Endodermal cell (in vitro differentiated cells): Measurements from ENCODE around the gene UCKL1. TPM values are rescaled to one million over a fixed set of nuclear protein-coding genes. Genes with fewer than 3 reads are reported as not detected.

ENCODE experiments used
- DNase-seq: peaks from one replicate; pipeline ENCODE4 v3.0.0-alpha.2; 2017
- H3K27ac ChIP-seq: 2 replicates; pipeline ENCODE4 v1.5.1; 2013; ENCODE audit warnings: mild to moderate bottlenecking, low read depth, low read length, moderate library complexity
- H3K27me3 ChIP-seq: 2 replicates; pipeline ENCODE4 v1.6.1; 2013; ENCODE audit warnings: mild to moderate bottlenecking, low read length, moderate library complexity; ENCODE audit not compliant: insufficient read depth, control insufficient read depth, poor library complexity, severe bottlenecking
- H3K36me3 ChIP-seq: 2 replicates; pipeline ENCODE4 v1.7.0; 2013; ENCODE audit warnings: mild to moderate bottlenecking, low read length, moderate library complexity; ENCODE audit not compliant: control insufficient read depth, insufficient read depth
- H3K4me1 ChIP-seq: one replicate; pipeline ENCODE4 v1.7.0; 2013; ENCODE audit warnings: low read length; ENCODE audit not compliant: control insufficient read depth, insufficient read depth
- H3K4me3 ChIP-seq: 2 replicates; pipeline ENCODE4 v1.5.1; 2013; ENCODE audit warnings: mild to moderate bottlenecking, low read length, moderate library complexity
- H3K9ac ChIP-seq: 2 replicates; pipeline ENCODE4 v1.6.1; 2013; ENCODE audit warnings: mild to moderate bottlenecking, low read length, moderate library complexity; ENCODE audit not compliant: poor library complexity, severe bottlenecking; ENCODE audit errors: extremely low read depth
- H3K9me3 ChIP-seq: 2 replicates; pipeline ENCODE4 v1.6.1; 2013; ENCODE audit warnings: mild to moderate bottlenecking, low read length, moderate library complexity; ENCODE audit not compliant: control insufficient read depth
- H3K27ac Mint-ChIP-seq: 2 replicates; pipeline ENCODE4 v1.8.0; 2020; ENCODE audit warnings: mixed read lengths
- H3K27me3 Mint-ChIP-seq: 2 replicates; pipeline ENCODE4 v1.8.0; 2021; ENCODE audit warnings: mild to moderate bottlenecking, mixed read lengths; ENCODE audit not compliant: insufficient read depth
- H3K36me3 Mint-ChIP-seq: 2 replicates; pipeline ENCODE4 v1.8.0; 2020; ENCODE audit warnings: low read depth, mixed read lengths
- H3K4me1 Mint-ChIP-seq: 2 replicates; pipeline ENCODE4 v1.8.0; 2020; ENCODE audit warnings: mixed read lengths
- H3K4me3 Mint-ChIP-seq: 2 replicates; pipeline ENCODE4 v1.8.0; 2020; ENCODE audit warnings: mild to moderate bottlenecking, moderate library complexity, mixed read lengths
- H3K9me3 Mint-ChIP-seq: 2 replicates; pipeline ENCODE4 v1.8.0; 2020; ENCODE audit warnings: mild to moderate bottlenecking, mixed read lengths
- WGBS, 2 experiments: methylation state at CpG; one replicate each; pipeline versions ENCODE4 v1.1.5 to v1.1.7; 2013; ENCODE audit warnings: missing lambda C conversion rate in 2 of 2, mixed read lengths in 1 of 2; ENCODE audit not compliant: insufficient coverage in 1 of 2, insufficient read length in 1 of 2; 5-methylcytosine and 5-hydroxymethylcytosine counted together
- total RNA-seq, 2 donors: library from RNA; stranded (reverse); fragmentation: NEBNext Ultra II Directional in 1 of 2; extraction: Animal tissue kit (Norgen Biotek cat#: 25700) in 1 of 2; gene quantifications; 2 replicates in 1 of 2; 3 replicates in 1 of 2; pipeline ENCODE4 v1.2.1, GENCODE V29; 2021
- TF ChIP-seq, protein P1 (sequence below): fragments of 200-600 bp; sonication (generic); conservative IDR thresholded peaks from 2 replicates; pipeline ENCODE4 v1.5.0; 2021; ENCODE audit warnings: antibody characterized with exemption, mild to moderate bottlenecking

Gene UCKL1
- total RNA-seq, 2 donors from 2014 or later: 36.5 to 47.8 TPM

DNA sequence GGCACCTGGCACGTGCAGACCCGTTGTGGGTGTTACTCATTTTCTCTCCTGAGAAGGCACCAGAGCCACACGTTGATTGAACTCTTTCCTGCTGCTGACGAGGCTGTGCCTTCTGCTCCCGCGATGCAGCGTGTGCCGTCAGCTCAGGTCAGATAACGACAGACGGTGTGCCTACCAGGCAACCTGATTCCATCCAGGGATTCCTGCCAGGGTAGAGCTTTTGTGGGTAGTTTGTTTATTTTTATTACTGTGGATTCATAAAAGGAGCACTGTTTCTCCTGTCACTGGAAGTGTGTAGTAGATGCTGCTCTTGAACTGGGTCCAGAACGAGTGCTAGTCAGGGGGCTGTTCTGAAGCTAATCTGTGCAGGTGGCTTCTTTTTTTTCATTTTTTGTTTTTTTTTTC lies 45.4 kb upstream of the UCKL1 start:
- H3K36me3 Mint-ChIP-seq: peaks cover 67% of the 10 kb centered on the region
- H3K27ac ChIP-seq: no peak overlapping the region
- peaks cover 73% of the 10 kb centered on the region for H3K36me3 ChIP-seq
- H3K4me1 Mint-ChIP-seq: peaks cover 9% of the 10 kb centered on the region
- no peaks in the 10 kb centered on the region for H3K9me3 Mint-ChIP-seq
- no peaks in the 10 kb centered on the region for H3K27me3 Mint-ChIP-seq
- no peak overlapping the region for H3K4me3 Mint-ChIP-seq
- H3K27me3 ChIP-seq: no peaks in the 10 kb centered on the region
- no peak for DNase-seq
- TF ChIP-seq, protein P1, sequence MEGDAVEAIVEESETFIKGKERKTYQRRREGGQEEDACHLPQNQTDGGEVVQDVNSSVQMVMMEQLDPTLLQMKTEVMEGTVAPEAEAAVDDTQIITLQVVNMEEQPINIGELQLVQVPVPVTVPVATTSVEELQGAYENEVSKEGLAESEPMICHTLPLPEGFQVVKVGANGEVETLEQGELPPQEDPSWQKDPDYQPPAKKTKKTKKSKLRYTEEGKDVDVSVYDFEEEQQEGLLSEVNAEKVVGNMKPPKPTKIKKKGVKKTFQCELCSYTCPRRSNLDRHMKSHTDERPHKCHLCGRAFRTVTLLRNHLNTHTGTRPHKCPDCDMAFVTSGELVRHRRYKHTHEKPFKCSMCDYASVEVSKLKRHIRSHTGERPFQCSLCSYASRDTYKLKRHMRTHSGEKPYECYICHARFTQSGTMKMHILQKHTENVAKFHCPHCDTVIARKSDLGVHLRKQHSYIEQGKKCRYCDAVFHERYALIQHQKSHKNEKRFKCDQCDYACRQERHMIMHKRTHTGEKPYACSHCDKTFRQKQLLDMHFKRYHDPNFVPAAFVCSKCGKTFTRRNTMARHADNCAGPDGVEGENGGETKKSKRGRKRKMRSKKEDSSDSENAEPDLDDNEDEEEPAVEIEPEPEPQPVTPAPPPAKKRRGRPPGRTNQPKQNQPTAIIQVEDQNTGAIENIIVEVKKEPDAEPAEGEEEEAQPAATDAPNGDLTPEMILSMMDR: no peak
- no peak overlapping the region for H3K9ac ChIP-seq
- H3K4me3 ChIP-seq: no peak overlapping the region
- 97% methylated on average over 10 to 11 of the region's 11 CpGs for WGBS, 2 experiments
- H3K4me1 ChIP-seq: peaks cover 7% of the 10 kb centered on the region
- H3K27ac Mint-ChIP-seq: no peak overlapping the region
- no peaks in the 10 kb centered on the region for H3K9me3 ChIP-seq

DNA sequence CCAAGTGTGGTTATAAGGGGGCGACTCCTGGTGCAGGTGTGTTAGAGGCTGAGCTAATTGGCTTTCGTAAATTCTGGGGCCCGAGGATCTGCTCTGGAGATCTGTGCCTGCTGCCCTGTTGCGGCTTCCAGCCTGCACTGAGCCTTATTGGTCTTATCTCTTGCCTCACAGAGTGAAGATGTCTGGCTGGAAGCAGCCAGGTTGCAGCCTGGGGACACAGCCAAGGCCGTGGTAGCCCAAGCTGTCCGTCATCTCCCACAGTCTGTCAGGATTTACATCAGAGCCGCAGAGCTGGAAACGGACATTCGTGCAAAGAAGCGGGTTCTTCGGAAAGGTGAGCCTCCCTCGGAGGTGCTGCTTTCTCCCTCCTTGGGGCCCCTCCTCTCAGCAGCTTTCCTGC lies 44.7 kb upstream of the UCKL1 start:
- no peak overlapping the region for H3K27ac Mint-ChIP-seq

DNA sequence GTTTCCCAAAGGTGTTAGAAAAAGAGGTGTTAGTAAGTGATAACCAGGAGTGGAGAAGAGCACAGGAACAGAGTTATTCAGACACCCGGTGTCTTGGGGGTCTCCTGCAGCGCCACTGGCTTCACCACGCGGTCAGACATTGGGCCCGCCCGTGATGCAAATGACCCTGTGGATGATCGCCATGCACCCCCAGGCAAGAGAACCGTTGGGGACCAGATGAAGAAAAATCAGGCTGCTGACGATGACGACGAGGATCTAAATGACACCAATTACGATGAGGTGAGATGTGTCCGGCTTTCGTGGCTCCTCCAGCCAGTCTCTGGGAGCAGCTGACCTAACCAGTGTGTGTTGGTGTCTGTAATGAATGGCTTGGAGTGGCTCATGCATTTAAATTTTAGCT lies 26.7 kb upstream of the UCKL1 start:
- H3K9me3 Mint-ChIP-seq: no peaks in the 10 kb centered on the region
- Histone ChIP-seq H3K27me3 (no peaks in the 10 kb centered on the region), H3K4me1 (peaks cover 9% of the 10 kb centered on the region), H3K27ac (no peak overlapping the region), H3K9ac (no peak overlapping the region), H3K9me3 (no peaks in the 10 kb centered on the region), H3K36me3 (peaks cover 48% of the 10 kb centered on the region), H3K4me3 (no peak overlapping the region)
- H3K36me3 Mint-ChIP-seq: peaks cover 37% of the 10 kb centered on the region
- peaks cover 2% of the 10 kb centered on the region for H3K27me3 Mint-ChIP-seq
- H3K4me1 Mint-ChIP-seq: peaks cover 19% of the 10 kb centered on the region
- peak overlapping the region; percentile 64 for H3K27ac Mint-ChIP-seq
- no peak for DNase-seq
- H3K4me3 Mint-ChIP-seq: peak overlapping the region; percentile 88
- TF ChIP-seq, protein P1: no peak
- 95% methylated on average over 14 of the region's 14 CpGs for WGBS, 2 experiments

More for the DNA sequence above, 44.7 kb upstream of the UCKL1 start:
- H3K36me3 ChIP-seq: peaks cover 75% of the 10 kb centered on the region
- Mint-ChIP-seq H3K4me3 (no peak overlapping the region), H3K4me1 (peaks cover 9% of the 10 kb centered on the region), H3K36me3 (peaks cover 67% of the 10 kb centered on the region), H3K9me3 (no peaks in the 10 kb centered on the region), H3K27me3 (no peaks in the 10 kb centered on the region)
- H3K9me3 ChIP-seq: no peaks in the 10 kb centered on the region
- no peak overlapping the region for H3K27ac ChIP-seq
- H3K4me1 ChIP-seq: peaks cover 7% of the 10 kb centered on the region
- DNase-seq: no peak
- H3K27me3 ChIP-seq: no peaks in the 10 kb centered on the region
- TF ChIP-seq, protein P1: no peak
- H3K4me3 ChIP-seq: no peak overlapping the region
- WGBS, 2 experiments: 96 to 98% methylated on average over 12 of the region's 12 CpGs
- no peak overlapping the region for H3K9ac ChIP-seq
